ENCODE results near the gene ISG15.
A peak's percentile ranks its signal among the peaks of the same experiment; 100 is the strongest.

Gene ISG15

DNA sequence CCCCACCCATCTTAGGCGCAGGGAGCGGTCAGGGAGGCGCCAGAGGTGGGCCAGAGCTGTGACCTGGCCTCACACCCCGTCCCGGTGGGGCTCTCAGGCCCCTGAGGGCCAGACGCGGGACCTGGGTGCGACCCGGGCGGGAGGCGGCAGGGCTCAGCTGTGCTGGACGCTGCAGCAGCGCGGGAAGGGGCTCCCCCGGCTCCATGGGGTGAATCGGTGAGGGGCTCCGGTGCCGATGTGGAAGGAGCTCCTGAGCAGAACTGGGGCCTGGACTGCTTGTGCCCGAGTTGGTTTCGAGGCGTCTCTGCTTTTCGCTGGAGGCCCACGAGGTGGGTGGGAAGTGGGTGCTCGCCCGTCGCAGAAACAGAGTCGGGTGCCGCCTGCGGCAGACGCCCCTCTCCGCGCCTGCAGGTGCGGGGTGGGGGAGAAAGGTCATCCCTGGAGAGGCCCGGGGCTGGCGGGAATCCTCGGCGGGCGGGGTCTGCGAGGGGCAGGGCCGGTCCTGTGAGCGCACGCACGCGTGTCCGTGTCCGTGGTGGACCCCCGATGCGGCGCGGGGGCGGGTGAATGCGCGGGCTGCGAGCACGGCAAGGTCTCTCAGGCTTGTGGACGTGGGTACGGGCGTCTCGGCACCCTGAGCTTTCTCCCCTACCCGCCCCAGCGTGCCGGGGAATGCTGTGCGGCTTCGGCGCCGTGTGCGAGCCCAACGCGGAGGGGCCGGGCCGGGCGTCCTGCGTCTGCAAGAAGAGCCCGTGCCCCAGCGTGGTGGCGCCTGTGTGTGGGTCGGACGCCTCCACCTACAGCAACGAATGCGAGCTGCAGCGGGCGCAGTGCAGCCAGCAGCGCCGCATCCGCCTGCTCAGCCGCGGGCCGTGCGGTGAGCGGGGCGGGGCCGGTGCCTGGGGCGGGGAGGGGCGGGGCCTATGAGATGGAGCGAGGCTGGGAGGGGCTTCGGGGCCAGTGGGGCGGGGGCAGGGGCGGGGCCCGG, 27.0 kb downstream of the ISG15 start:
- peaks cover 50% of the 10 kb centered on the region for H3K27me3 Mint-ChIP-seq
- no peaks in the 10 kb centered on the region for H3K9me3 Mint-ChIP-seq
- no peak overlapping the region for H3K27ac Mint-ChIP-seq
- CTCF ChIA-PET = interaction anchor here (0.7 to 5.5 kb wide), 8 partner anchors 19 to 83 kb away, joined by 3 to 30 read pairs (median 3); no protein-coding TSS in a partner anchor
- peak overlapping the region; percentile 46 for H3K4me3 Mint-ChIP-seq
- H3K4me1 Mint-ChIP-seq = peaks cover 17% of the 10 kb centered on the region
- no peaks in the 10 kb centered on the region for H3K36me3 Mint-ChIP-seq
- peak; percentile 87 for DNase-seq

DNA sequence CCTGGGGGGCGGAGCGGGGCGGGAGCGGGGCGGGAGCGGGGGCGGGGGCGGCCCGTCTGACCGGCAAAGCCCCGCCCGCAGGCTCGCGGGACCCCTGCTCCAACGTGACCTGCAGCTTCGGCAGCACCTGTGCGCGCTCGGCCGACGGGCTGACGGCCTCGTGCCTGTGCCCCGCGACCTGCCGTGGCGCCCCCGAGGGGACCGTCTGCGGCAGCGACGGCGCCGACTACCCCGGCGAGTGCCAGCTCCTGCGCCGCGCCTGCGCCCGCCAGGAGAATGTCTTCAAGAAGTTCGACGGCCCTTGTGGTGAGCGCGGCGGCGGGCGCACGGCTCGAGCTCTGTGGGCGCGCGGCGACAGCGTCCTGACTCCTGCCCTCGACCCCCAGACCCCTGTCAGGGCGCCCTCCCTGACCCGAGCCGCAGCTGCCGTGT, 27.8 kb downstream of the ISG15 start:
- H3K4me3 Mint-ChIP-seq = no peak overlapping the region
- CTCF ChIA-PET = interaction anchor here (0.7 to 5.5 kb wide), 4 partner anchors 19 to 82 kb away, joined by 3 to 30 read pairs (median 6); no protein-coding TSS in a partner anchor
- no peak overlapping the region for H3K27ac Mint-ChIP-seq
- peaks cover 42% of the 10 kb centered on the region for H3K27me3 Mint-ChIP-seq
- no peaks in the 10 kb centered on the region for H3K9me3 Mint-ChIP-seq
- H3K36me3 Mint-ChIP-seq = no peaks in the 10 kb centered on the region
- DNase-seq = no peak
- H3K4me1 Mint-ChIP-seq = peaks cover 17% of the 10 kb centered on the region

DNA sequence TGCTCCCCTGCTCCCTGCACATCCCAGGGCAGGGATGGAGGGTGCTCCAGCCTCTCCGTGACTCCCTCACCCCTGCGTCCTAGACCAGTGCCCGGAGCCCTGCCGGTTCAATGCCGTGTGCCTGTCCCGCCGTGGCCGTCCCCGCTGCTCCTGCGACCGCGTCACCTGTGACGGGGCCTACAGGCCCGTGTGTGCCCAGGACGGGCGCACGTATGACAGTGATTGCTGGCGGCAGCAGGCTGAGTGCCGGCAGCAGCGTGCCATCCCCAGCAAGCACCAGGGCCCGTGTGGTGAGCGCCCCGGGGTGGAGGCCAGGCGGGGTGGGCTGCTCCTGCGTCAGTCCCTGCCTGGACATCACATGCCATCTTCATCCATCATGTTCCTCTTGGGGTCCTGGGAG, 28.6 kb downstream of the ISG15 start:
- Mint-ChIP-seq H3K4me1 (peaks cover 17% of the 10 kb centered on the region), H3K9me3 (no peaks in the 10 kb centered on the region), H3K27ac (no peak overlapping the region), H3K27me3 (peaks cover 34% of the 10 kb centered on the region), H3K4me3 (peak overlapping the region; percentile 28), H3K36me3 (no peaks in the 10 kb centered on the region)
- DNase-seq = no peak
- CTCF ChIA-PET = interaction anchor here (2.3 kb wide), 1 partner anchor 18 kb away, joined by 7 read pairs; no protein-coding TSS in a partner anchor

DNA sequence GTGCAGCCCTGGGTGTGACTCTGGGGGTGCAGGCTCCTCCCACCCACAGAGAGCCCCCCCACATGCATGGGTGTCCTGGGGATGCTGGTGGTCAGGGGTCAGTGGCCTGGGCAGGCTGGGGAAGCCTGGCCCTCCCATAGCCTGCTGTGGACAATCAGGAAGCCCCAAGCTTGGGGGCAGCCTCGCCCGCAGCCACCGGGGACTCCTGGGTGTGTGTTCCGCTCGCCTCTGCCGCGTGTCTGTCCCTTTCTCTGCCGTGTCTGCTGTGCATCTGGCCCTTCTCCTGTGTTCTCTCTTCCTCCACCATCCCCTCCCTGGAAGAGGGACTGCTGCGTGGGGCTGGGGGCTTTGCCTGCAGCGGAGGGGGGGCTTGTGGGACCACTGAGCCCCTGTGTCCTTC, 29.5 kb downstream of the ISG15 start:
- peaks cover 17% of the 10 kb centered on the region for H3K4me1 Mint-ChIP-seq
- H3K36me3 Mint-ChIP-seq = no peaks in the 10 kb centered on the region
- no peak overlapping the region for H3K27ac Mint-ChIP-seq
- no peak overlapping the region for H3K4me3 Mint-ChIP-seq
- H3K27me3 Mint-ChIP-seq = peaks cover 26% of the 10 kb centered on the region
- no peak for DNase-seq
- no peaks in the 10 kb centered on the region for H3K9me3 Mint-ChIP-seq
- CTCF ChIA-PET = no interaction called here

DNA sequence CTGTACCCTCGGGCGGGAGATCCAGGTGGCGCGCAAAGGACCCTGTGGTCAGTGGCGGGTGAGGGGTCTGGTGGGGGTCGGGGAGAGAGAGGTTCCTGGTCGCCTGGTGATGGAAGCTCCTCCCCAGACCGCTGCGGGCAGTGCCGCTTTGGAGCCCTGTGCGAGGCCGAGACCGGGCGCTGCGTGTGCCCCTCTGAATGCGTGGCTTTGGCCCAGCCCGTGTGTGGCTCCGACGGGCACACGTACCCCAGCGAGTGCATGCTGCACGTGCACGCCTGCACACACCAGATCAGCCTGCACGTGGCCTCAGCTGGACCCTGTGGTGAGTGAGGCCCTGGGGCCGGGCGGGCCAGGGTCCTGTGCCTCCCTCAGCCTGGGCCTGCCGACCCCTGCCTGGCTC, 30.1 kb downstream of the ISG15 start:
- Mint-ChIP-seq H3K4me1 (peaks cover 15% of the 10 kb centered on the region), H3K27me3 (peaks cover 20% of the 10 kb centered on the region), H3K4me3 (no peak overlapping the region), H3K27ac (no peak overlapping the region), H3K36me3 (no peaks in the 10 kb centered on the region), H3K9me3 (no peaks in the 10 kb centered on the region)
- no peak for DNase-seq
- CTCF ChIA-PET = no interaction called here

DNA sequence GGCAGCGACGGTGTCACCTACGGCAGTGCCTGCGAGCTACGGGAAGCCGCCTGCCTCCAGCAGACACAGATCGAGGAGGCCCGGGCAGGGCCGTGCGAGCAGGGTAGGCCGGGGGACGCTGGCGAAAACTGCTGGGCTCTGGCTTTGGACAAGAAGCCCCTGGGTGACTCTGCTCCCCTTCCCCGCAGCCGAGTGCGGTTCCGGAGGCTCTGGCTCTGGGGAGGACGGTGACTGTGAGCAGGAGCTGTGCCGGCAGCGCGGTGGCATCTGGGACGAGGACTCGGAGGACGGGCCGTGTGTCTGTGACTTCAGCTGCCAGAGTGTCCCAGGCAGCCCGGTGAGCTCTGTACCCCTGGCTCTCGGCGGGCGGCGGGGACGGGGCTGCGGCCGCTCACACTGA, 30.6 kb downstream of the ISG15 start:
- no peak for DNase-seq
- peaks cover 15% of the 10 kb centered on the region for H3K27me3 Mint-ChIP-seq
- no peaks in the 10 kb centered on the region for H3K36me3 Mint-ChIP-seq
- peaks cover 10% of the 10 kb centered on the region for H3K4me1 Mint-ChIP-seq
- CTCF ChIA-PET = interaction anchor here (0.6 to 0.9 kb wide), 2 partner anchors 20 kb away, joined by 3 read pairs; no protein-coding TSS in a partner anchor
- H3K27ac Mint-ChIP-seq = no peak overlapping the region
- no peaks in the 10 kb centered on the region for H3K9me3 Mint-ChIP-seq
- H3K4me3 Mint-ChIP-seq = no peak overlapping the region

DNA sequence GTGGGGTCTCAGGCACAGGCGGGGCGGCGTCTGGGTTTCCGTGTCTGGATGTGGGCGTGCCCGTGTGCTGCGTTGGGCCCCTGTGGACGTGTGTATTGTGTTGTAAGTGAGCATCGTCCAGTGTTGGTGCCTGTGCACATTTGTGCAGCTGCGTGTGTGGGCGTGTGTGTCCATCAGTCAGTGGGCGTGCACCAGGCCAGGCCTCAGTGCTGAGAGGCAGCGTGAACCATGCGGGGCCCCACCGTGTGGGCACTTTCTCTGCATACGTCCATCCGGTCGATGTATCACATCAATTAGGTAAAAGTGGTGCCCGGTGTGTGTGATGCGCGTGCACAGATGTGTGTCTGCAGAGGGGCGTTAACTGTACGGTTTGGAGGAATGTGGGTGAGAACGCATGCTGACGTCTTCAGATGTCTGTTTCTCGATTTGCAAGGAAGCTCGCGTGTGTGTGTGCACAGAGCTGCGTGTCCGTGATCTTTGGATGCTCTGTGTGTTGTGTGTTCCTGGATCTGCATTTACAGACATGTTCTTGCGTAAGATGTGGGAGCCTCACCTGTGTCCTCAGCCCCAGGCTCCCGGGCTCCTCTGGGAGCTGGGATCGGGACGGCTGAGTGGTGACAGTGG, 31.3 kb downstream of the ISG15 start:
- no peak overlapping the region for H3K4me3 Mint-ChIP-seq
- H3K4me1 Mint-ChIP-seq = peaks cover 3% of the 10 kb centered on the region
- H3K27ac Mint-ChIP-seq = no peak overlapping the region
- DNase-seq = no peak
- H3K27me3 Mint-ChIP-seq = peaks cover 8% of the 10 kb centered on the region
- H3K9me3 Mint-ChIP-seq = no peaks in the 10 kb centered on the region
- CTCF ChIA-PET = interaction anchor here (0.6 to 0.9 kb wide), 2 partner anchors 19 to 21 kb away, joined by 3 read pairs; no protein-coding TSS in a partner anchor
- H3K36me3 Mint-ChIP-seq = no peaks in the 10 kb centered on the region

DNA sequence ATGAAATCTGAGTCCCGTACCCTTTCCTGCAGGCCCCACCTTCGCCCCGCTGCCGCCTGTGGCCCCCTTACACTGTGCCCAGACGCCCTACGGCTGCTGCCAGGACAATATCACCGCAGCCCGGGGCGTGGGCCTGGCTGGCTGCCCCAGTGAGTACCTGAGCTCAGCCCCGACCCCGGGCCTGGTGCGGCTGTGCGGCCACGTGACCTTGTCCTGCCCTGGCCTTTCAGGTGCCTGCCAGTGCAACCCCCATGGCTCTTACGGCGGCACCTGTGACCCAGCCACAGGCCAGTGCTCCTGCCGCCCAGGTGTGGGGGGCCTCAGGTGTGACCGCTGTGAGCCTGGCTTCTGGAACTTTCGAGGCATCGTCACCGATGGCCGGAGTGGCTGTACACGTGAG, 31.8 kb downstream of the ISG15 start:
- CTCF ChIA-PET = no interaction called here
- Mint-ChIP-seq H3K27me3 (peaks cover 3% of the 10 kb centered on the region), H3K27ac (no peak overlapping the region), H3K4me3 (no peak overlapping the region), H3K9me3 (no peaks in the 10 kb centered on the region), H3K4me1 (no peaks in the 10 kb centered on the region), H3K36me3 (no peaks in the 10 kb centered on the region)
- DNase-seq = no peak

DNA sequence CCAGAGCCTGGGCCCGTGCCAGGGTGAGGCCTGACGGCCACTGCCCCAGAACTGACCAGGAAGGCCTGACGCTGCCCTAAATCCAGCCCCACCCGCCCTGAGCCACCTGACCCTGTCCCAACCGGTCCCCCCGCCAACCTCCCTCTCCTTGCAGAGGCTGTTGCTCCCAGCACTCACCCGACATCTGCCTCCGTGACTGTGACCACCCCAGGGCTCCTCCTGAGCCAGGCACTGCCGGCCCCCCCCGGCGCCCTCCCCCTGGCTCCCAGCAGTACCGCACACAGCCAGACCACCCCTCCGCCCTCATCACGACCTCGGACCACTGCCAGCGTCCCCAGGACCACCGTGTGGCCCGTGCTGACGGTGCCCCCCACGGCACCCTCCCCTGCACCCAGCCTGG, 32.9 kb downstream of the ISG15 start:
- no peaks in the 10 kb centered on the region for H3K9me3 Mint-ChIP-seq
- H3K27ac Mint-ChIP-seq = no peak overlapping the region
- CTCF ChIA-PET = no interaction called here
- H3K4me3 Mint-ChIP-seq = no peak overlapping the region
- no peaks in the 10 kb centered on the region for H3K27me3 Mint-ChIP-seq
- H3K36me3 Mint-ChIP-seq = no peaks in the 10 kb centered on the region
- DNase-seq = no peak
- H3K4me1 Mint-ChIP-seq = no peaks in the 10 kb centered on the region

DNA sequence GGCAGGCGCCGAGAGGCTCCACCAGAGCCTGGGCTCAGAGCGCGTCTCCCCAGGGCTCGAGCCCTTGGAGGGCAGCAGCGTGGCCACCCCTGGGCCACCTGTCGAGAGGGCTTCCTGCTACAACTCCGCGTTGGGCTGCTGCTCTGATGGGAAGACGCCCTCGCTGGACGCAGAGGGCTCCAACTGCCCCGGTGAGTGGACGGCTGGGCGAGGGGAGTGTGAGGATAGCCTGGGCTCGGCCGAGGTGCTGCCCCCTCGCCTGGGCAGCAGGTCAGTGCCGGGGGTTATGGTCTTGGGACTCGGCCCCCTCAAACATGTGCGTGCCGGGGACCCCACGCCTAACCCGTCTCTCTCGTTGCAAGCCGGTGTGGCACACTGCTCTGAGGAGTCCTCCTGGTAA, 33.5 kb downstream of the ISG15 start:
- Mint-ChIP-seq H3K27me3 (no peaks in the 10 kb centered on the region), H3K4me3 (no peak overlapping the region), H3K4me1 (no peaks in the 10 kb centered on the region), H3K27ac (no peak overlapping the region), H3K9me3 (no peaks in the 10 kb centered on the region), H3K36me3 (no peaks in the 10 kb centered on the region)
- DNase-seq = no peak
- CTCF ChIA-PET = no interaction called here

DNA sequence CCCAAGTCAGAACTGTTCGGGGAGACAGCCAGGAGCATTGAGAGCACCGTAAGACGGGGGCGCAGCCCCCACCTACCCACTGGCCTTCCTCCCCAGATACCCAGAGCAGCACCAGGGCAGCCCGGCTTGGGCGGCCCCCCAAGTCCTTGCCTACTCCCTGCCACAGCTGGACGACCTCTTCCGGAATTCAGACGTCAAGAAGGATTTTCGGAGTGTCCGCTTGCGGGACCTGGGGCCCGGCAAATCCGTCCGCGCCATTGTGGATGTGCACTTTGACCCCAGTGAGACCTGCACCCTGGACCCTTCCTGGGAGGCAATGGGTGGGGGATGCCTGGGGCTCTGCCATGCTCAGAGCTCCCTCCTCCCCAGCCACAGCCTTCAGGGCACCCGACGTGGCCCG, 34.1 kb downstream of the ISG15 start:
- H3K4me3 Mint-ChIP-seq = no peak overlapping the region
- CTCF ChIA-PET = no interaction called here
- no peaks in the 10 kb centered on the region for H3K4me1 Mint-ChIP-seq

DNA sequence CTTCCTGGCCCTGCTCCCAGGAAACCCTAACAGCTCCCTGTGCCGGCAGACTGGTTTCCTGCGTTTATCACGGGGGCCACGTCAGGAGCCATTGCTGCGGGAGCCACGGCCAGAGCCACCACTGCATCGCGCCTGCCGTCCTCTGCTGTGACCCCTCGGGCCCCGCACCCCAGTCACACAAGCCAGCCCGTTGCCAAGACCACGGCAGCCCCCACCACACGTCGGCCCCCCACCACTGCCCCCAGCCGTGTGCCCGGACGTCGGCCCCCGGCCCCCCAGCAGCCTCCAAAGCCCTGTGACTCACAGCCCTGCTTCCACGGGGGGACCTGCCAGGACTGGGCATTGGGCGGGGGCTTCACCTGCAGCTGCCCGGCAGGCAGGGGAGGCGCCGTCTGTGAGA, 34.7 kb downstream of the ISG15 start:
- Mint-ChIP-seq H3K27me3 (no peaks in the 10 kb centered on the region), H3K9me3 (peaks cover 8% of the 10 kb centered on the region), H3K4me3 (no peak overlapping the region), H3K27ac (no peak overlapping the region), H3K4me1 (no peaks in the 10 kb centered on the region), H3K36me3 (no peaks in the 10 kb centered on the region)
- no peak for DNase-seq
- CTCF ChIA-PET = no interaction called here

More for the DNA sequence above, 34.1 kb downstream of the ISG15 start:
- no peaks in the 10 kb centered on the region for H3K27me3 Mint-ChIP-seq
- no peak overlapping the region for H3K27ac Mint-ChIP-seq
- peaks cover 3% of the 10 kb centered on the region for H3K9me3 Mint-ChIP-seq
- H3K36me3 Mint-ChIP-seq = no peaks in the 10 kb centered on the region
- DNase-seq = no peak

DNA sequence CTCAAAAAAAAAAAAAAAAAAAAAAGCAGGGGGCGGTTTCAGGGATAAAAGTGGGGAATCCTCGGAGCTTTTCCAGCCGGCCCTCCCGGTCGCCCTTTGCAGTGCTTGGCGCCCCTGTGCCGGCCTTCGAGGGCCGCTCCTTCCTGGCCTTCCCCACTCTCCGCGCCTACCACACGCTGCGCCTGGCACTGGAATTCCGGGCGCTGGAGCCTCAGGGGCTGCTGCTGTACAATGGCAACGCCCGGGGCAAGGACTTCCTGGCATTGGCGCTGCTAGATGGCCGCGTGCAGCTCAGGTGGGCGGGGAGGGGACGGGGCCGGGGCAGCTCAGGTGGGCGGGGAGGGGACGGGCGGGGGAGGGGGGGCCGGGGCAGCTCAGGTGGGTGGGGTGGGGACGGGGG, 35.5 kb downstream of the ISG15 start:
- Mint-ChIP-seq H3K36me3 (no peaks in the 10 kb centered on the region), H3K4me3 (no peak overlapping the region), H3K27ac (no peak overlapping the region), H3K27me3 (no peaks in the 10 kb centered on the region), H3K9me3 (peaks cover 8% of the 10 kb centered on the region), H3K4me1 (no peaks in the 10 kb centered on the region)
- DNase-seq = no peak
- CTCF ChIA-PET = no interaction called here

DNA sequence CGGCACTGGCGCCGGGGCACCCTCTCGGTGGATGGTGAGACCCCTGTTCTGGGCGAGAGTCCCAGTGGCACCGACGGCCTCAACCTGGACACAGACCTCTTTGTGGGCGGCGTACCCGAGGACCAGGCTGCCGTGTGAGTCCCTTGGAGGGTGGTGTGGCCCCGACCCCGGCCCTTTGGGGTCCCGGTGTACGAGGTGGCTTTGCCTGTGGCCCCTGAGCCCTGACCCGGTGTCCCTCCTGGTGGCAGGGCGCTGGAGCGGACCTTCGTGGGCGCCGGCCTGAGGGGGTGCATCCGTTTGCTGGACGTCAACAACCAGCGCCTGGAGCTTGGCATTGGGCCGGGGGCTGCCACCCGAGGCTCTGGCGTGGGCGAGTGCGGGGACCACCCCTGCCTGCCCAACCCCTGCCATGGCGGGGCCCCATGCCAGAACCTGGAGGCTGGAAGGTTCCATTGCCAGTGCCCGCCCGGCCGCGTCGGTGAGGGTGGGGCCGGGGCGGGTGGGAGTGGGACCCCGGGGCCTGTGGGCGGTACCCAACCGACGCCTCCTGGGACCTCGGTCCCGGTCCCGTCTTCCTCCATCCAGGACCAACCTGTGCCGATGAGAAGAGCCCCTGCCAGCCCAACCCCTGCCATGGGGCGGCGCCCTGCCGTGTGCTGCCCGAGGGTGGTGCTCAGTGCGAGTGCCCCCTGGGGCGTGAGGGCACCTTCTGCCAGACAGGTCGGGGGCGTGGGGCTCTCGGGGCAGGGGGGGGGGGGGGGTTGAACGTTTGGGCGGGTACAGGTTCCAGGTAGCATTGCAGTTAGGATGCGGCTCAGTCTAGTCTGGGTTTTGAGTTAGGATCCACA, 36.2 kb downstream of the ISG15 start:
- CTCF ChIA-PET = no interaction called here
- no peak for DNase-seq
- Mint-ChIP-seq H3K9me3 (peaks cover 8% of the 10 kb centered on the region), H3K27ac (no peak overlapping the region), H3K27me3 (no peaks in the 10 kb centered on the region), H3K4me1 (no peaks in the 10 kb centered on the region), H3K36me3 (no peaks in the 10 kb centered on the region), H3K4me3 (no peak overlapping the region)

Data from activated naive CD4-positive, alpha-beta T cell treated with anti-CD3 and anti-CD28 coated beads, Interleukin-2, amount 10 ng/mL, durations not matched to agents 7 days and 5 days (primary cell).